Kidney (tissue), 14 donors: ENCODE measurements around the gene HSPA9. TPM values are rescaled to one million over a fixed set of nuclear protein-coding genes. Genes with fewer than 3 reads are reported as not detected.
A peak's percentile ranks its signal among the peaks of the same experiment; 100 is the strongest.

Source experiments
- DNase-seq, 5 donors: peaks; one replicate each; pipeline ENCODE4 v3.0.0-alpha.2; 2013 to 2020
- FAIRE-seq: peaks from 2 replicates; lab custom pipeline; 2012; peaks lifted over from hg19 to GRCh38; lab: Jason Lieb, UNC
- H3K27ac ChIP-seq, 2 donors: one replicate each; pipeline ENCODE4 v1.7.0; 2013; ENCODE audit warnings: low read depth in 2 of 2, low read length in 2 of 2, inconsistent platforms in 1 of 2
- H3K27me3 ChIP-seq: one replicate; pipeline ENCODE4 v1.7.1; 2013; ENCODE audit warnings: low read length, inconsistent platforms; ENCODE audit not compliant: control insufficient read depth, insufficient read depth
- H3K36me3 ChIP-seq, 3 donors: one replicate each; pipeline versions ENCODE4 v1.7.0 to v1.7.1; 2013; ENCODE audit warnings: low read length in 3 of 3, control low read depth in 1 of 3, inconsistent platforms in 1 of 3; ENCODE audit not compliant: insufficient read depth in 3 of 3, control insufficient read depth in 2 of 3
- H3K4me1 ChIP-seq, 3 donors: one replicate each; pipeline versions ENCODE4 v1.7.0 to v1.7.1; 2013; ENCODE audit warnings: low read length in 3 of 3, inconsistent platforms in 1 of 3, low read depth in 1 of 3; ENCODE audit not compliant: control insufficient read depth in 2 of 3, insufficient read depth in 2 of 3
- H3K4me3 ChIP-seq, 3 donors: one replicate each; pipeline versions ENCODE4 v1.7.0 to v1.8.1; 2013; ENCODE audit warnings: low read length in 3 of 3, control low read depth in 1 of 3, inconsistent platforms in 1 of 3
- H3K9ac ChIP-seq, 3 donors: one replicate each; pipeline versions ENCODE4 v1.7.0 to v1.7.1; 2013; ENCODE audit warnings: low read length in 3 of 3, control low read depth in 1 of 3, inconsistent platforms in 1 of 3
- H3K9me3 ChIP-seq, 3 donors: one replicate each; pipeline versions ENCODE4 v1.7.0 to v1.7.1; 2013; ENCODE audit warnings: low read length in 3 of 3, control low read depth in 1 of 3, inconsistent platforms in 1 of 3; ENCODE audit not compliant: control insufficient read depth in 2 of 3, insufficient read depth in 1 of 3
- CTCF ChIP-seq: IDR thresholded peaks from 3 replicates; pipeline ENCODE4 v1.5.1; 2012; ENCODE audit warnings: mild to moderate bottlenecking, moderate library complexity, borderline replicate concordance; ENCODE audit not compliant: insufficient read depth; ENCODE audit errors: extremely low read depth
- intact Hi-C: fragments of 100-400 bp; cut with DNase I; formaldehyde crosslinking; loops from one replicate; pipeline ENCODE4 v1.11.1; 2022
- polyA plus RNA-seq: library from polyadenylated mRNA; stranded (reverse); fragments of 350-450 nt; fragmentation: Illumina TruSeq; extraction: RNeasy Lipid Tissue Mini Kit (QIAGEN cat#74804); gene quantifications from one replicate; pipeline ENCODE4 v1.2.3, GENCODE V29; 2014; ENCODE audit warnings: low read depth, low replicate concordance; ENCODE audit not compliant: insufficient read depth
- total RNA-seq: library from RNA; stranded (reverse); fragmentation: NEBNext Ultra II Directional; extraction: Animal tissue kit (Norgen Biotek cat#: 25700); gene quantifications from one replicate; pipeline ENCODE4 v1.2.1, GENCODE V29; 2021
- donor health status: control.
- donor health status: control.
- donor health status: control.
- donor health status: control.
- donor health status: control.
- donor health status: DM: yes; HTN: yes; CAD: no.
- donor health status: Normal renal cell carcinoma (clear cell type).

Gene HSPA9
- total and polyA plus RNA-seq, 2 donors from 2014 or later = 192 to 331 TPM

GRCh38 chr5:138542180-138542955 lies 32.8 kb downstream of the HSPA9 start:
- Histone ChIP-seq H3K4me3 (peak overlapping the region; percentile 64 to 80 (median 76)), H3K4me1 (peaks cover 8 to 30% (median 19%) of the 10 kb centered on the region in 3 donors), H3K27me3 (no peaks in the 10 kb centered on the region), H3K9ac (peak overlapping the region; percentile 58 to 95 (median 68)), H3K27ac (peak overlapping the region; percentile 94 to 99), H3K9me3 (no peaks in the 10 kb centered on the region), H3K36me3 (peaks cover 0 to 4% (median 0%) of the 10 kb centered on the region in 3 donors)
- DNase-seq (peak in 4 of 5 donors; percentile 15 to 41 (median 27)), FAIRE-seq (no peak)
- no peak for TF ChIP-seq CTCF
- intact Hi-C loops = no loop called here

- intact Hi-C loops = no loop called here
- no peak for DNase-seq
- peaks cover 8 to 30% (median 15%) of the 10 kb centered on the region in 3 donors for H3K4me1 ChIP-seq
Observed at GRCh38 chr5:138541511-138542179, 33.6 kb downstream of the HSPA9 start.

GRCh38 chr5:138539791-138540190 lies 35.4 kb downstream of the HSPA9 start:
- no peak overlapping the region for H3K4me3 ChIP-seq

More at GRCh38 chr5:138541511-138542179, 33.6 kb downstream of the HSPA9 start:
- no peaks in the 10 kb centered on the region for H3K27me3 ChIP-seq
- H3K4me3 ChIP-seq = peak overlapping the region; percentile 64 to 80 (median 76)
- no peak for FAIRE-seq
- no peaks in the 10 kb centered on the region for H3K9me3 ChIP-seq
- peak overlapping the region; percentile 94 to 99 for H3K27ac ChIP-seq
- H3K9ac ChIP-seq = peak overlapping the region; percentile 58 to 95 (median 68)
- peaks cover 0 to 4% (median 0%) of the 10 kb centered on the region in 3 donors for H3K36me3 ChIP-seq
- TF ChIP-seq CTCF = no peak

More at GRCh38 chr5:138539791-138540190, 35.4 kb downstream of the HSPA9 start:
- DNase-seq (no peak), FAIRE-seq (no peak)
- Histone ChIP-seq H3K27me3 (no peaks in the 10 kb centered on the region), H3K4me1 (peaks cover 6 to 22% (median 13%) of the 10 kb centered on the region in 3 donors), H3K27ac (no peak overlapping the region), H3K9me3 (no peaks in the 10 kb centered on the region), H3K9ac (no peak overlapping the region), H3K36me3 (peaks cover 0 to 4% (median 0%) of the 10 kb centered on the region in 3 donors)
- TF ChIP-seq CTCF = no peak
- intact Hi-C loops = no loop called here
